ENCODE data around the gene NUP98.

DNA sequence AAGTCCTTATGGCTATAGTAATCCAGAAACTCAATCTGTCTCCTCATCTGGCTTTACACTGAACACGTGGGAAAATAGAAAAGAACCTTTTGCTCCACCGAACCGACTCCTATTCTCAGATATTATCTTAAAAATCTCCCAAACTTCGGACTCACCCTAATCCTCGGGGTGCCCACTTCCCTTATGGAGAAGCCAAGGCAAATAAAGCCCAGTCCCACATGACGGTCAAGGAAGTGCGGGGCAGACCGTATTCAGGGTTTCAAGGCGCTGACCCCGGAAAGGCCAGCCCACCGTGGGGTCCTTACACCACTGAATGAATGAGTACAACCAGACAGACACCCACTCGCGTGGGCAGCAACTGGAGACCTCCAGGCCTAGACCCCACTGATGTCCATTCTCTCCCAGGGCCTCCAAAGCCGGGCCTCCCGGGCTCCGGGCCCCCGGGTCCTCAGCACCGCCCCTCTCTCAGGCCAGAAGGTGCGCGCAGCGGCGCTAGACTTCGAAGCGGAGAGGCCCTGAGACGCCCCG is 489 bp downstream of the NUP98 start:
- TF ChIP-seq CTCF (IDR thresholded peaks at IDR 0.05 in 2 of 3, conservative IDR thresholded peaks at IDR 0.05 in 1 of 3; ENCODE audit: borderline replicate concordance in 1 of 3, insufficient read depth in 1 of 3, low read depth in 2 of 3, low read length in 2 of 3) (no peak), EZH2phosphoT487 (IDR thresholded peaks at IDR 0.05; ENCODE audit: borderline replicate concordance) (no peak), POLR2A (IDR thresholded peaks at IDR 0.05; ENCODE audit: borderline replicate concordance, extremely low read depth, insufficient read depth, insufficient read length) (no peak), SP1 (IDR thresholded peaks at IDR 0.05; ENCODE audit: low read depth) (no peak), ZFX (IDR thresholded peaks at IDR 0.05) (no peak), YY1 (IDR thresholded peaks at IDR 0.05; ENCODE audit: extremely low read depth, insufficient replicate concordance, low read depth, low read length) (no peak), POLR2AphosphoS5 (IDR thresholded peaks at IDR 0.05; ENCODE audit: low read depth, low read length) (no peak), EZH2 (IDR thresholded peaks at IDR 0.05) (no peak), JUND (IDR thresholded peaks at IDR 0.05) (no peak), FOSL1 (IDR thresholded peaks at IDR 0.05; ENCODE audit: low read depth) (no peak), TCF7L2 (IDR thresholded peaks at IDR 0.05; ENCODE audit: borderline replicate concordance, extremely low read depth, insufficient read depth, insufficient read length) (no peak)
- TF ChIP-seq, protein P1, sequence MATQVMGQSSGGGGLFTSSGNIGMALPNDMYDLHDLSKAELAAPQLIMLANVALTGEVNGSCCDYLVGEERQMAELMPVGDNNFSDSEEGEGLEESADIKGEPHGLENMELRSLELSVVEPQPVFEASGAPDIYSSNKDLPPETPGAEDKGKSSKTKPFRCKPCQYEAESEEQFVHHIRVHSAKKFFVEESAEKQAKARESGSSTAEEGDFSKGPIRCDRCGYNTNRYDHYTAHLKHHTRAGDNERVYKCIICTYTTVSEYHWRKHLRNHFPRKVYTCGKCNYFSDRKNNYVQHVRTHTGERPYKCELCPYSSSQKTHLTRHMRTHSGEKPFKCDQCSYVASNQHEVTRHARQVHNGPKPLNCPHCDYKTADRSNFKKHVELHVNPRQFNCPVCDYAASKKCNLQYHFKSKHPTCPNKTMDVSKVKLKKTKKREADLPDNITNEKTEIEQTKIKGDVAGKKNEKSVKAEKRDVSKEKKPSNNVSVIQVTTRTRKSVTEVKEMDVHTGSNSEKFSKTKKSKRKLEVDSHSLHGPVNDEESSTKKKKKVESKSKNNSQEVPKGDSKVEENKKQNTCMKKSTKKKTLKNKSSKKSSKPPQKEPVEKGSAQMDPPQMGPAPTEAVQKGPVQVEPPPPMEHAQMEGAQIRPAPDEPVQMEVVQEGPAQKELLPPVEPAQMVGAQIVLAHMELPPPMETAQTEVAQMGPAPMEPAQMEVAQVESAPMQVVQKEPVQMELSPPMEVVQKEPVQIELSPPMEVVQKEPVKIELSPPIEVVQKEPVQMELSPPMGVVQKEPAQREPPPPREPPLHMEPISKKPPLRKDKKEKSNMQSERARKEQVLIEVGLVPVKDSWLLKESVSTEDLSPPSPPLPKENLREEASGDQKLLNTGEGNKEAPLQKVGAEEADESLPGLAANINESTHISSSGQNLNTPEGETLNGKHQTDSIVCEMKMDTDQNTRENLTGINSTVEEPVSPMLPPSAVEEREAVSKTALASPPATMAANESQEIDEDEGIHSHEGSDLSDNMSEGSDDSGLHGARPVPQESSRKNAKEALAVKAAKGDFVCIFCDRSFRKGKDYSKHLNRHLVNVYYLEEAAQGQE (IDR thresholded peaks at IDR 0.05; ENCODE audit: low read depth): no peak
- TF ChIP-seq, protein P2, sequence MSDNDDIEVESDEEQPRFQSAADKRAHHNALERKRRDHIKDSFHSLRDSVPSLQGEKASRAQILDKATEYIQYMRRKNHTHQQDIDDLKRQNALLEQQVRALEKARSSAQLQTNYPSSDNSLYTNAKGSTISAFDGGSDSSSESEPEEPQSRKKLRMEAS (IDR thresholded peaks at IDR 0.05): no peak

All from HCT116 (cell line).